HG02642 (cell line): ENCODE data around the gene KCNJ8.
"Not testable (repeated sequence)": the region's sequence is repeated elsewhere in the genome, so short reads cannot be mapped to it uniquely, and the experiment has no call there.

Source experiments
- ATAC-seq: cut with Tn5 transposase; IDR thresholded peaks from one replicate; pipeline ENCODE4 v1.9.1; 2021; ENCODE audit warnings: mild to moderate bottlenecking; ENCODE audit not compliant: unreplicated experiment, poor library complexity

The KCNJ8 gene

GRCh38 chr12:21788089-21788983 lies 13.8 kb upstream of the KCNJ8 start:
- no peak for ATAC-seq

GRCh38 chr12:21786041-21786531 lies 11.6 kb upstream of the KCNJ8 start:
- no peak for ATAC-seq

- not testable (repeated sequence) for ATAC-seq
These were observed 8.2 kb upstream of the KCNJ8 start for GRCh38 chr12:21782723-21783122.

GRCh38 chr12:21780786-21781185 lies 6.3 kb upstream of the KCNJ8 start:
- ATAC-seq, result no peak

GRCh38 chr12:21776175-21776574 lies 1.7 kb upstream of the KCNJ8 start:
- ATAC-seq, result no peak

- no peak for ATAC-seq
These were observed 771 bp upstream of the KCNJ8 start for GRCh38 chr12:21775133-21775820.

GRCh38 chr12:21773806-21774205 lies 700 bp downstream of the KCNJ8 start:
- no peak for ATAC-seq

GRCh38 chr12:21773263-21773741 lies 1.2 kb downstream of the KCNJ8 start:
- no peak for ATAC-seq

GRCh38 chr12:21771311-21771710 lies 3.2 kb downstream of the KCNJ8 start:
- ATAC-seq, result no peak

- no peak for ATAC-seq
These were observed 5.2 kb downstream of the KCNJ8 start for GRCh38 chr12:21769307-21769706.

GRCh38 chr12:21766403-21766802 lies 8.1 kb downstream of the KCNJ8 start:
- no peak for ATAC-seq

GRCh38 chr12:21764950-21765349 lies 9.6 kb downstream of the KCNJ8 start:
- no peak for ATAC-seq

GRCh38 chr12:21764065-21764464 lies 10.4 kb downstream of the KCNJ8 start:
- no peak for ATAC-seq

- ATAC-seq, result no peak
These were observed 11.0 kb downstream of the KCNJ8 start for GRCh38 chr12:21763531-21763930.

- no peak for ATAC-seq
These were observed 14.8 kb downstream of the KCNJ8 start for GRCh38 chr12:21759737-21760136.

- ATAC-seq, result no peak
These were observed 16.8 kb downstream of the KCNJ8 start for GRCh38 chr12:21757735-21758134.

GRCh38 chr12:21756699-21757098 lies 17.8 kb downstream of the KCNJ8 start:
- no peak for ATAC-seq

GRCh38 chr12:21751517-21751916 lies 23.0 kb downstream of the KCNJ8 start:
- ATAC-seq, result no peak

- no peak for ATAC-seq
These were observed 29.2 kb downstream of the KCNJ8 start for GRCh38 chr12:21745258-21745657.

GRCh38 chr12:21731144-21731543 lies 43.4 kb downstream of the KCNJ8 start:
- no peak for ATAC-seq

GRCh38 chr12:21725731-21726130 lies 48.8 kb downstream of the KCNJ8 start:
- no peak for ATAC-seq
